Caco-2 (cell line): ENCODE results near the gene SOST. TPM values are rescaled to one million over a fixed set of nuclear protein-coding genes. Genes with fewer than 3 reads are reported as not detected.

Experiments
- BruUV-seq: library from RNA; stranded (reverse); fragments of 400-500 nt; replicated peaks from 2 replicates; lab custom pipeline; 2021; lab: Mats Ljungman, UMichigan
- CTCF ChIA-PET: fragments of 300-600 bp; sonication (Branson Sonifier 250); formaldehyde crosslinking; loops from one replicate; lab custom pipeline; 2022; ENCODE audit warnings: antibody characterized with exemption; lab: Charles Lee
- POLR2A ChIA-PET: fragments of 300-600 bp; sonication (Branson Sonifier 250); formaldehyde crosslinking; loops from one replicate; lab custom pipeline; 2022; ENCODE audit warnings: antibody characterized with exemption; lab: Charles Lee
- DNase-seq, 2 experiments: peaks; one replicate each; pipeline versions ENCODE4 v3.0.0 to v3.0.0-alpha.2; 2020 to 2022
- H3K27me3 ChIP-seq: replicated peaks from 2 replicates; pipeline ENCODE4 v1.6.0; 2011; ENCODE audit warnings: low read length; ENCODE audit not compliant: control insufficient read depth, insufficient read depth
- H3K36me3 ChIP-seq: 2 replicates; pipeline ENCODE4 v1.5.1; 2011; ENCODE audit warnings: low read length; ENCODE audit not compliant: control insufficient read depth, insufficient read depth
- H3K4me1 ChIP-seq: fragments of 250-450 bp; sonication (Bioruptor Pico); 2 replicates; pipeline ENCODE4 v1.5.1; 2020; ENCODE audit warnings: mild to moderate bottlenecking
- H3K4me3 ChIP-seq: 2 replicates; pipeline ENCODE4 v1.5.1; 2011; ENCODE audit warnings: low read depth, mild to moderate bottlenecking, control low read depth, low read length
- H3K9me3 ChIP-seq: fragments of 250-450 bp; sonication (Bioruptor Pico); 2 replicates; pipeline ENCODE4 v1.5.1; 2020; ENCODE audit warnings: mild to moderate bottlenecking, moderate library complexity
- H3K27ac Mint-ChIP-seq: one replicate; pipeline ENCODE4 v1.8.0; 2022; ENCODE audit warnings: mixed read lengths; ENCODE audit not compliant: unreplicated experiment
- H3K27me3 Mint-ChIP-seq: one replicate; pipeline ENCODE4 v1.8.0; 2022; ENCODE audit warnings: mixed read lengths; ENCODE audit not compliant: insufficient read depth, unreplicated experiment
- H3K36me3 Mint-ChIP-seq: one replicate; pipeline ENCODE4 v1.8.0; 2022; ENCODE audit warnings: mild to moderate bottlenecking, mixed read lengths; ENCODE audit not compliant: insufficient read depth, unreplicated experiment
- H3K4me1 Mint-ChIP-seq: one replicate; pipeline ENCODE4 v1.8.0; 2022; ENCODE audit warnings: low read depth, mixed read lengths; ENCODE audit not compliant: unreplicated experiment
- H3K4me3 Mint-ChIP-seq: one replicate; pipeline ENCODE4 v1.8.0; 2022; ENCODE audit warnings: mild to moderate bottlenecking, moderate library complexity, mixed read lengths; ENCODE audit not compliant: unreplicated experiment
- H3K9me3 Mint-ChIP-seq: one replicate; pipeline ENCODE4 v1.8.0; 2022; ENCODE audit warnings: mixed read lengths; ENCODE audit not compliant: unreplicated experiment
- intact Hi-C: fragments of 100-400 bp; cut with micrococcal nuclease; formaldehyde crosslinking; loops from one replicate; pipeline ENCODE4 v1.10.0; 2022; ENCODE audit not compliant: unreplicated experiment
- total RNA-seq: library from RNA; stranded (reverse); gene quantifications from 2 replicates; pipeline ENCODE4 v1.2.3, GENCODE V29; 2022
- TF ChIP-seq, protein P1 (sequence below), 2 experiments: fragments of 200-600 bp in 1 of 2; IDR thresholded peaks; 1 replicate in 1 of 2; 2 replicates in 1 of 2; pipeline versions ENCODE4 v1.5.1 to v1.8.0; 2011 to 2022; ENCODE audit warnings: antibody characterized with exemption in 1 of 2, control low read depth in 1 of 2, inconsistent platforms in 1 of 2, low read depth in 1 of 2, low read length in 1 of 2, mild to moderate bottlenecking in 1 of 2, moderate library complexity in 1 of 2; ENCODE audit not compliant: insufficient read depth in 1 of 2, severe bottlenecking in 1 of 2, unreplicated experiment in 1 of 2

SOST gene
- total RNA-seq, 1 experiment from 2014 or later, result not detected

- Mint-ChIP-seq H3K4me3 (no peak overlapping the region), H3K27me3 (no peaks in the 10 kb centered on the region), H3K36me3 (no peaks in the 10 kb centered on the region), H3K4me1 (no peaks in the 10 kb centered on the region), H3K27ac (no peak overlapping the region), H3K9me3 (no peaks in the 10 kb centered on the region)
- Histone ChIP-seq H3K4me1 (peaks cover 5% of the 10 kb centered on the region; the same call in 1 of the 2 replicates), H3K4me3 (no peak overlapping the region), H3K27me3 (no peaks in the 10 kb centered on the region), H3K9me3 (no peaks in the 10 kb centered on the region), H3K36me3 (no peaks in the 10 kb centered on the region)
- CTCF ChIA-PET, result no interaction called here
- no peak for DNase-seq
- TF ChIP-seq, protein P1, sequence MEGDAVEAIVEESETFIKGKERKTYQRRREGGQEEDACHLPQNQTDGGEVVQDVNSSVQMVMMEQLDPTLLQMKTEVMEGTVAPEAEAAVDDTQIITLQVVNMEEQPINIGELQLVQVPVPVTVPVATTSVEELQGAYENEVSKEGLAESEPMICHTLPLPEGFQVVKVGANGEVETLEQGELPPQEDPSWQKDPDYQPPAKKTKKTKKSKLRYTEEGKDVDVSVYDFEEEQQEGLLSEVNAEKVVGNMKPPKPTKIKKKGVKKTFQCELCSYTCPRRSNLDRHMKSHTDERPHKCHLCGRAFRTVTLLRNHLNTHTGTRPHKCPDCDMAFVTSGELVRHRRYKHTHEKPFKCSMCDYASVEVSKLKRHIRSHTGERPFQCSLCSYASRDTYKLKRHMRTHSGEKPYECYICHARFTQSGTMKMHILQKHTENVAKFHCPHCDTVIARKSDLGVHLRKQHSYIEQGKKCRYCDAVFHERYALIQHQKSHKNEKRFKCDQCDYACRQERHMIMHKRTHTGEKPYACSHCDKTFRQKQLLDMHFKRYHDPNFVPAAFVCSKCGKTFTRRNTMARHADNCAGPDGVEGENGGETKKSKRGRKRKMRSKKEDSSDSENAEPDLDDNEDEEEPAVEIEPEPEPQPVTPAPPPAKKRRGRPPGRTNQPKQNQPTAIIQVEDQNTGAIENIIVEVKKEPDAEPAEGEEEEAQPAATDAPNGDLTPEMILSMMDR (IDR thresholded peaks at IDR 0.05; ENCODE audit: insufficient read depth in 1 of 2, low read depth in 1 of 2, low read length in 1 of 2, severe bottlenecking in 1 of 2, unreplicated experiment in 1 of 2), result no peak
- intact Hi-C loops, result no loop called here
- POLR2A ChIA-PET, result interaction anchor here (0.9 kb wide), 1 partner anchor 9 kb away, joined by 4 read pairs; the partner anchor contains the start of gene DUSP3
- no TSS peak for BruUV-seq
Measured at GRCh38 chr17:43787728-43788127, 29.1 kb upstream of the SOST start.

DNA sequence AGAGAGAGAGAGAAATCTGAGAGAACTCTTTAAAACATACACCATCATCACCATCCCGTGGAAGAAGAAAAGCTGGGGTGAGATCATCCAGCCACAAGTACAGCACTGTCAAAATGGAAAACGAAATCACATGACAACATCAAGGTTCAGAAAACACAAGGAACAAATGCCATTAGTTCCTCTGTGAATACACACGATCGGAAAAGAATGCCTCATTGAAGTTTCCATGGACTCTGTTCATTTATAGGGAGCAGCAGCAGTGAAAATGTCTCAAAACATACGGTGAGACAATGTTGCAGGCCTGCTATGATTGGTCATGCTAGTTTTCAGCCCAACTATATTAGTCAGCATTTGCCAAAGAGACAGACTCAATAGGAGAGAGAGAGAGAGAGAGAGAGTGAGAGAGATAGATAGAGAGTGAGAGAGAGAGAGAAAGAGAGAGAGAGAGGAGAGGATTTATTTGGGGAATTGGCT lies 26.1 kb upstream of the SOST start:
- POLR2A ChIA-PET, result no interaction called here
- Histone ChIP-seq H3K27me3 (no peaks in the 10 kb centered on the region), H3K4me1 (peaks cover 14% of the 10 kb centered on the region), H3K9me3 (no peaks in the 10 kb centered on the region), H3K36me3 (no peaks in the 10 kb centered on the region), H3K4me3 (no peak overlapping the region)
- TF ChIP-seq, protein P1 (IDR thresholded peaks at IDR 0.05; ENCODE audit: insufficient read depth in 1 of 2, low read depth in 1 of 2, low read length in 1 of 2, severe bottlenecking in 1 of 2, unreplicated experiment in 1 of 2), result no peak
- CTCF ChIA-PET, result no interaction called here
- no peak overlapping the region for H3K4me3 Mint-ChIP-seq
- no peaks in the 10 kb centered on the region for H3K27me3 Mint-ChIP-seq
- no TSS peak for BruUV-seq
- H3K27ac Mint-ChIP-seq, result no peak overlapping the region
- intact Hi-C loops, result no loop called here
- H3K36me3 Mint-ChIP-seq, result no peaks in the 10 kb centered on the region
- H3K9me3 Mint-ChIP-seq, result no peaks in the 10 kb centered on the region
- H3K4me1 Mint-ChIP-seq, result peaks cover 14% of the 10 kb centered on the region
- no peak for DNase-seq

DNA sequence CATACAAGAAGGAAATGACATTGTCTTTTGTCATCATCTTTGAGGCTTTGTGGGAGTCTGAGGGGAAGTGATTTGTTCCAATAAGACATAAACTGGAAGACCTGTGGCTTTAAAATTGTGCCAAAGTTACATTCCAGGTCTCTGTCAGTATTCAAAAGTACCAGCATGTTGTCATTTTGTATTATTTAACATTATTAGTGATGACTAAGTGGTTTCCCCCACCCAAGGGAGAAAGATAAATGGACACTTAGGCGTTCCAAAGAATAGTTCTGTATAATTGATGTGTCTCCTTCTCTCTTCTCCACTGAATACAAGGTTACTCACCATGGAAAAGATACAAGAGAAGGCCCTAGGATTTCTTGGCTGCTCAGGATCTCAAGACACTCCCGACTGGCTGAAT lies 25.5 kb upstream of the SOST start:
- Histone ChIP-seq H3K27me3 (no peaks in the 10 kb centered on the region), H3K4me1 (peaks cover 20% of the 10 kb centered on the region), H3K9me3 (no peaks in the 10 kb centered on the region), H3K4me3 (no peak overlapping the region), H3K36me3 (no peaks in the 10 kb centered on the region)
- H3K27ac Mint-ChIP-seq, result no peak overlapping the region
- no peaks in the 10 kb centered on the region for H3K27me3 Mint-ChIP-seq
- TF ChIP-seq, protein P1 (IDR thresholded peaks at IDR 0.05; ENCODE audit: insufficient read depth in 1 of 2, low read depth in 1 of 2, low read length in 1 of 2, severe bottlenecking in 1 of 2, unreplicated experiment in 1 of 2), result no peak
- intact Hi-C loops, result no loop called here
- ChIA-PET POLR2A (no interaction called here), CTCF (no interaction called here)
- peaks cover 20% of the 10 kb centered on the region for H3K4me1 Mint-ChIP-seq
- no peaks in the 10 kb centered on the region for H3K9me3 Mint-ChIP-seq
- no TSS peak for BruUV-seq
- H3K4me3 Mint-ChIP-seq, result no peak overlapping the region
- no peaks in the 10 kb centered on the region for H3K36me3 Mint-ChIP-seq
- DNase-seq, result no peak
